Epithelial cell of proximal tubule (primary cell): ENCODE measurements around the gene PTPRO. TPM values are rescaled to one million over a fixed set of nuclear protein-coding genes. Genes with fewer than 3 reads are reported as not detected.

Experiments
- DNase-seq: peaks from one replicate; pipeline ENCODE4 v3.0.0-alpha.2; 2011; ENCODE audit warnings: low read depth
- H3K4me3 ChIP-seq: 2 replicates; pipeline ENCODE4 v1.5.1; 2011; ENCODE audit warnings: low read depth, mild to moderate bottlenecking, low read length
- total RNA-seq: library from RNA; depleted of rRNA; stranded (reverse); fragments of >200 nt; gene quantifications from 2 replicates; pipeline ENCODE4 v1.2.3, GENCODE V29; 2015
- TF ChIP-seq, protein P1 (sequence below): conservative IDR thresholded peaks from 2 replicates; pipeline ENCODE4 v1.5.1; 2012; ENCODE audit warnings: low read depth, mild to moderate bottlenecking, low read length

The PTPRO gene
- total RNA-seq, 1 donor from 2014 or later, result 1.3 TPM

DNA sequence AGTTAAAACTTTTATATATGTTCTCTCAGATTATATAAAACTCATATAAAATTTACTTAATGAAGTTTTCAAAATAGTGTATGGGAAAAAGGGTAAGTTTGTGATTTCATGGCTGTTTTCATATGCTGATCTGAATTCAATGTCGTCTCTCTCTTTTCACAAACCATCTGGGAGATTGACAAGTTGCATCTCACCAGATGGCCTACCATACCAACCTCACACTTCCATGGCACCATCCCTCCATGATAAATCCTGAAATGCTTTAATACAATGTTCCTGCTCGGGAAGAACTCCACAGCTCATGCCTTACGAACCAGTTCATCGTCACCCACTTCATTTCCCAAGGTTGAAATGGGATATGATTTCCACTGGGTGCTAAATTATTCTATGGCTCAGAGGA lies 22.3 kb downstream of the PTPRO start:
- DNase-seq, result no peak
- TF ChIP-seq, protein P1, sequence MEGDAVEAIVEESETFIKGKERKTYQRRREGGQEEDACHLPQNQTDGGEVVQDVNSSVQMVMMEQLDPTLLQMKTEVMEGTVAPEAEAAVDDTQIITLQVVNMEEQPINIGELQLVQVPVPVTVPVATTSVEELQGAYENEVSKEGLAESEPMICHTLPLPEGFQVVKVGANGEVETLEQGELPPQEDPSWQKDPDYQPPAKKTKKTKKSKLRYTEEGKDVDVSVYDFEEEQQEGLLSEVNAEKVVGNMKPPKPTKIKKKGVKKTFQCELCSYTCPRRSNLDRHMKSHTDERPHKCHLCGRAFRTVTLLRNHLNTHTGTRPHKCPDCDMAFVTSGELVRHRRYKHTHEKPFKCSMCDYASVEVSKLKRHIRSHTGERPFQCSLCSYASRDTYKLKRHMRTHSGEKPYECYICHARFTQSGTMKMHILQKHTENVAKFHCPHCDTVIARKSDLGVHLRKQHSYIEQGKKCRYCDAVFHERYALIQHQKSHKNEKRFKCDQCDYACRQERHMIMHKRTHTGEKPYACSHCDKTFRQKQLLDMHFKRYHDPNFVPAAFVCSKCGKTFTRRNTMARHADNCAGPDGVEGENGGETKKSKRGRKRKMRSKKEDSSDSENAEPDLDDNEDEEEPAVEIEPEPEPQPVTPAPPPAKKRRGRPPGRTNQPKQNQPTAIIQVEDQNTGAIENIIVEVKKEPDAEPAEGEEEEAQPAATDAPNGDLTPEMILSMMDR, result no peak

DNA sequence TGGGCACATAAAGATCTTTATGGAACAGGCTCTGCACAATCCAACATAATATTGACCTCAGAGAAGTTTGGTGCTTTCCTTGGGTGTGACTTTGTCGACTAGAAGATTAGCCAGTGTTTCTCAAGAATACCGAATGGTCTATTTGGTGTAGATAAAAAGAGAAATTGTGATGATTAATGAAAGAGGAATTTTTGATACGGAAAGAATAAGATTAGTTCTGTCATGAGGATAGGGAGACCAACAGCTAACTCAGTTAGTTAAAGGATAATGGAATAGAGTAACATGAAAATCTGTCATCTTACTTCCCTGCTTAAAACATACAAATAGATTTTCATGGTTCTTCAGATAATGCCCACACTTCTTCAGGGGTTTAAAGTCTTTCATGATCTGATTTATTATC lies 24.2 kb downstream of the PTPRO start:
- DNase-seq, result no peak
- no peak overlapping the region for H3K4me3 ChIP-seq
- TF ChIP-seq, protein P1, result no peak

More for the DNA sequence above, 22.3 kb downstream of the PTPRO start:
- no peak overlapping the region for H3K4me3 ChIP-seq

DNA sequence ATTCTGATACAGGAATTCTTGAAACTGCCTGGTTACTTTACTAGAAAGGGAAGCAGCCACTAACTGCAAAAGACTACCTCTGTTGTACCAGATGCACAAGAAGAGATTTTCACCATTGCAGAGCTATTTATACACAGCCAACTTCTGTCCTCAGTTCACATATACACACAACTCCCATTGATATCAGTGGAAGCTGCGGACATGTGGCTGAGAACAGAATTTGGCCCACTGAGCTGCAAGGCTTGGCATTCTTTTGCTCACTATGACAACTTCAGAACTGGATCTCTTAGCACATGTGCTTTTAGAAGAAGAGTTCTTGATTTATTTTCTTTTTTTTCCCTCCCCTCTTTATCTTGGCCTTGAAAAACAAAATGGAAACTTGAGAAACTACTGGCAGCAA lies 28.3 kb downstream of the PTPRO start:
- DNase-seq, result no peak
- TF ChIP-seq, protein P1, result no peak
- no peak overlapping the region for H3K4me3 ChIP-seq

DNA sequence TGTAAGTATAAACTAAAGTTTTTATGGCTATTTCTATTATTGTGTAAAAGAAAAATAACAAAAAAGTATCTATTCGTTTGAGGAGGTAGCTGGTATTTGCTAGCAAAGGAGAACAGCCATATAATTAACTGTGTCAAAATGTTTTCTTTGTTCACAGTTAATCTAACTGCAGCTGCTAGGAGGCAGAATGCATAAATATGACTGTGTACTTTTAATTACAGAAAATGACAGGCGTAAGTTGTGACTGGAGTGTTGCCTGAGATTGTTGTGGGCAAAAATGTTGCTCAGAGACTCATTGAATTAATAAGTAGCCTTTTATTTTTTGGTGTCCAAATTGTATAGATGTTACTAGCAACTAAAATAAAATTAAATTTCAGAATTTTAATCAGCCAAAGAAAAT lies 33.5 kb downstream of the PTPRO start:
- DNase-seq, result no peak
- TF ChIP-seq, protein P1, result no peak
- H3K4me3 ChIP-seq, result no peak overlapping the region

DNA sequence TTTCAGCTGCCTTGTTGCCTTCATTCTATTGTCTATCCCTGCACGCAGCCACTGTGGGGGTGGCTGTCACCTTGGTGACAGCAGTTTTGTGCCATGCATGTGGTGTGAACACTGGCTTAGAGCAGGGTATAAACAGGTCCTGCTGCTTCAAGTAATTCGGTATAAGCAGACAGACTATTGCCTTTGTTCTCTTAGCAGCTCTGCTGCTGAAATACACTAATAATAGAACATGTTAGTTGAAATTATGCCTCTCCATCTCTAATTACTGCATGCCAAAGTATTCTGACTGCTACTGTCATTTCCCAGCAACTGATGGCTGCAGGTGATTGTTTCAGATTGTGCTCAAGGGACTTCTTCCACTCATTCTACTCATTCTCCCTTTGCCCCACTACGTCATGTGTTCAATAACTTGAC lies 34.6 kb downstream of the PTPRO start:
- TF ChIP-seq, protein P1, result no peak
- no peak for DNase-seq
- no peak overlapping the region for H3K4me3 ChIP-seq

DNA sequence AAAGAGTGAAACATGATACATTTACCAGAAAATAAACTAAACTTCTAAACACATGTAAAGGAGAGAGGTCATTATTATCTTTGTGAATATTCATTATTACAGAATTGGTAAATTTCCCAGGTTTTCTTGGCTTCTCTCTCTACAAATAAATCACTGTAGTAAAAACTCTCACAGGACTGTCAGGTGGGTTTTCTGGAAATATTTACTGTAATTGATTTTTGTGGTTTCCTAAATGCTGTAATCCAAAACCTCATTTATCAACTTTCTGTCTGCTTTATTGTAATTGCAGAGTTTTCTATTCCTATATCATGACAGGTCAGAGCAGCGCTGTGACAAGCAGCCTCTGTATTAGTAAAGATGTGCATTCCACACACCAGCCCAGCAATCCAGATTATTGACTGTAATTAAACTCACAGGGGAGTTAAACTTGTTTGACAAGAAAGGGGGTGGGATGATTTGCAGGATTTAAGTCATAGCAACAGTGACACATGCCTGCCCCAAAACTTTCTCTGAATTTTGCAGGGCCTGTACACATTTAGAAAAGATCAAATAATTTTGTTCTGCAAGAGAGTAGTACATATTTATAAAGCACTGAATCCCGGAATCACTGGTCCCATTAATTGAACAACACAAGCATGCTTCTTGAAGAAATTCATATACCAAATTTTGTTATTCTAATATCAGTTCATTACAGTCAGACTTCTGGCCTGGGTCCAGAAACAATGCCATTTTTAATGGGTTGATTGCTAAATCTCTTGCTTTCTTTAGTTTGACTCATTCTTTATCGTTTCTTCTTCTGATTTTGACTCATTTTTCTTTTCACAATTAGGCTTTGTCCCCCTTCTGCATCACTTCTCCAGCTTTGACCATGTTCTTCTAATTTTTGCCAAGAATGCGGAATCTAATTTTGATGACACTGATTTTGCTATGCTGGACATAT lies 42.2 kb downstream of the PTPRO start:
- no peak for DNase-seq
- TF ChIP-seq, protein P1, result no peak
- H3K4me3 ChIP-seq, result no peak overlapping the region

DNA sequence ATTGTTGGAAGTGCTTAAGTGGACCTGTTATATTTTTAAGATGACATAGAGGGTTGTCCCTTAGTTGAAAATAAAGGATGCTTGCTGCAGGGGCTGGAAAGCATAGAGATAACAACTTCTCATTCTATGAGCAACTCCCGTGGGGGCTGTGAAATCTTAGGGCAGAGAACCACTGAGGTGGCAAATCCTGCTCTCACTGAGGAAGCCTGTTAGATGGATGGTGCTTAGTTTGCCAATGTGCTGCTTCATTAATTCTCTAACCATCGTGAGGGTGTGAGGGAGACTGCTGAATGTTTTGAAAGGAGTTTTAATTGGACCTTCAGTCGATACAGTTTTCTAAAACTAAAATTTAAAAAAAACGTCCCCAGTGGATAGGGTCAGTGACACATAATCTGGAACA lies 46.5 kb downstream of the PTPRO start:
- H3K4me3 ChIP-seq, result no peak overlapping the region
- DNase-seq, result no peak
- TF ChIP-seq, protein P1, result no peak
